ENCODE data around the gene HOMER1.

HOMER1 gene

DNA sequence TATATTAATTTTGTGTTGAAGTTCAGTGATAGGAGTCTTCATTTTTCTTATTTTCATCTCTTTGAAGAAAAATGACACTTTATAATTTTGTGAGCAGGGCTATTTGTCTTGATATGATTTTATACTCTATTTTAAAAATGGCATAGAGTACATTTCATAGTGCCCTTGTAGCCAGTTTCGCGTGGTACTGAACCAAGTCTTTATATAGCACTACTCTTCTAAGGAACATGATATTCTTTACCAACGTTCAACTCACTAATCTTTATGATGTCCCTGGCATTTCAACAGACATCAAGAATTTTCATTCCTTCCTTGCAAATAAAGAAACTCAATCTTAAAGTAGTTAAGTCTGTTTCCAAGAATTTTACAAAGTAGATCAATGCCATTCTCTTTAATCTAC is 41.5 kb upstream of the HOMER1 start:
- no peaks in the 10 kb centered on the region for H3K36me3 Mint-ChIP-seq (ENCODE audit: low read depth)
- no peaks in the 10 kb centered on the region for H3K4me1 Mint-ChIP-seq
- no peak for DNase-seq
- H3K9me3 Mint-ChIP-seq = peaks cover 13% of the 10 kb centered on the region
- no peak overlapping the region for H3K27ac Mint-ChIP-seq
- no peak overlapping the region for H3K4me3 Mint-ChIP-seq
- TF ChIP-seq, protein P1, sequence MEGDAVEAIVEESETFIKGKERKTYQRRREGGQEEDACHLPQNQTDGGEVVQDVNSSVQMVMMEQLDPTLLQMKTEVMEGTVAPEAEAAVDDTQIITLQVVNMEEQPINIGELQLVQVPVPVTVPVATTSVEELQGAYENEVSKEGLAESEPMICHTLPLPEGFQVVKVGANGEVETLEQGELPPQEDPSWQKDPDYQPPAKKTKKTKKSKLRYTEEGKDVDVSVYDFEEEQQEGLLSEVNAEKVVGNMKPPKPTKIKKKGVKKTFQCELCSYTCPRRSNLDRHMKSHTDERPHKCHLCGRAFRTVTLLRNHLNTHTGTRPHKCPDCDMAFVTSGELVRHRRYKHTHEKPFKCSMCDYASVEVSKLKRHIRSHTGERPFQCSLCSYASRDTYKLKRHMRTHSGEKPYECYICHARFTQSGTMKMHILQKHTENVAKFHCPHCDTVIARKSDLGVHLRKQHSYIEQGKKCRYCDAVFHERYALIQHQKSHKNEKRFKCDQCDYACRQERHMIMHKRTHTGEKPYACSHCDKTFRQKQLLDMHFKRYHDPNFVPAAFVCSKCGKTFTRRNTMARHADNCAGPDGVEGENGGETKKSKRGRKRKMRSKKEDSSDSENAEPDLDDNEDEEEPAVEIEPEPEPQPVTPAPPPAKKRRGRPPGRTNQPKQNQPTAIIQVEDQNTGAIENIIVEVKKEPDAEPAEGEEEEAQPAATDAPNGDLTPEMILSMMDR (IDR thresholded peaks at IDR 0.05) = no peak
- H3K27me3 Mint-ChIP-seq (ENCODE audit: low read depth, poor library complexity) = peaks cover 14% of the 10 kb centered on the region

DNA sequence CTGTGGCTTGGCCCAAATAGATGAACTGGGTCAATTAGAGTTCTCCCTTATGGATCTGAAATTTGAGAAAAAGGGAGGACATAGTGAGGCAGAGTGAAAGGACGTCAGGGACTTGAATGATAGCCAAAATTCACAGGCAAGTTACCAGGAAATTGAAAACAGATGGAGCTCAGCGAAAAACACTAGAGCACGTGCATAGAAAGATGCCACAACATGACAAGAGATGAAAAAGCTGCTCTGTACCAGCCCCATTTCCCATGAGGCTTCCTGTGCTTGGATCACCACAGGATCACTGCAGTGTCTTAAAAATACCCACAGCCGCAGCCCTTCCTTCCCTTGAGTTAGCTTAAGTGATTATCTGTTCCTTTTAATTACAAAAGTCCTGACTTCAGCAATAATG is 39.0 kb upstream of the HOMER1 start:
- H3K27ac Mint-ChIP-seq = no peak overlapping the region
- peaks cover 14% of the 10 kb centered on the region for H3K27me3 Mint-ChIP-seq (ENCODE audit: low read depth, poor library complexity)
- DNase-seq = no peak
- H3K4me3 Mint-ChIP-seq = no peak overlapping the region
- peaks cover 13% of the 10 kb centered on the region for H3K9me3 Mint-ChIP-seq
- H3K4me1 Mint-ChIP-seq = peaks cover 3% of the 10 kb centered on the region
- TF ChIP-seq, protein P1 (IDR thresholded peaks at IDR 0.05) = no peak
- no peaks in the 10 kb centered on the region for H3K36me3 Mint-ChIP-seq (ENCODE audit: low read depth)

DNA sequence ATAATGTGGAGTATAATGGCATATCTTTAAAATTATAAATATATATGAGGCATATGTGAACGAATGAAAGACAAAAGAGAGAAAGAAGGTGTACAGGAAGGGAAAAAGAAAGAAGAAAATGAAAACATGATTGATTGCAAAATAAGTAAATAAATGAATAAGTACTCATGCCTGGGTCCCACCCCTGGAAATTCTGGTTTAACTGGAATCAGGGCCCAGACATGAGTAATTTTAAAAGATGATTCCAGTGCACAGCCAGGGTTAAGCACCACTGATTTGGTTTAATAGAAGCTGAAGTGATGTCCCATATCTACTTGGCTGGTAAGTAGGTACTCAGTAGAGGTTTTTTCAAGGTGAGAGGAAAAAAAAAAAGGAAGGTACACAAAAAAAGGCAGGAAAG is 34.0 kb upstream of the HOMER1 start:
- Mint-ChIP-seq H3K9me3 (peaks cover 13% of the 10 kb centered on the region), H3K4me1 (peaks cover 18% of the 10 kb centered on the region), H3K36me3 (ENCODE audit: low read depth) (no peaks in the 10 kb centered on the region), H3K4me3 (no peak overlapping the region), H3K27ac (peak overlapping the region; percentile 20), H3K27me3 (ENCODE audit: low read depth, poor library complexity) (peaks cover 6% of the 10 kb centered on the region)
- no peak for DNase-seq
- TF ChIP-seq, protein P1 (IDR thresholded peaks at IDR 0.05) = no peak

DNA sequence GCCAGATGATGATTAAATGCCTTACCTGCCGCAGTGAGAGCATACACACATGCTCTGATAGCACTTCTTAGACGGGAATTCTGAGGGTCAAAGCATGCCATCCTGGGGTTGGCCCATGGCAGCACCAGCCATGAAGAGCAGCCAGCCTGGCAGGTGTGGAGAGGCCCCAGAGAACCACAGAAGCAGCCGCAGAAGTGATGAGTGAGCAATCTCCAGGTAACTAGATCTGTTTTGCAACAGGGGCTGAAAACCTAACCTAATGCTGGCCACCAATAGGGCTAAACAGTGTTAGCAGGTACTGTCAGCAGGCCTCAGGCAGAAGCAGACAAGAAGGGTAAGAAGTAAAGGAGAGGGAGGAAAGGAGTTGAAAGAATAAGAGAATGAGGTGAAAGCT is 33.5 kb upstream of the HOMER1 start:
- no peak overlapping the region for H3K4me3 Mint-ChIP-seq
- H3K4me1 Mint-ChIP-seq = peaks cover 18% of the 10 kb centered on the region
- H3K27ac Mint-ChIP-seq = peak overlapping the region; percentile 95
- H3K36me3 Mint-ChIP-seq (ENCODE audit: low read depth) = no peaks in the 10 kb centered on the region
- peaks cover 3% of the 10 kb centered on the region for H3K27me3 Mint-ChIP-seq (ENCODE audit: low read depth, poor library complexity)
- TF ChIP-seq, protein P1 (IDR thresholded peaks at IDR 0.05) = no peak
- peaks cover 10% of the 10 kb centered on the region for H3K9me3 Mint-ChIP-seq
- no peak for DNase-seq

DNA sequence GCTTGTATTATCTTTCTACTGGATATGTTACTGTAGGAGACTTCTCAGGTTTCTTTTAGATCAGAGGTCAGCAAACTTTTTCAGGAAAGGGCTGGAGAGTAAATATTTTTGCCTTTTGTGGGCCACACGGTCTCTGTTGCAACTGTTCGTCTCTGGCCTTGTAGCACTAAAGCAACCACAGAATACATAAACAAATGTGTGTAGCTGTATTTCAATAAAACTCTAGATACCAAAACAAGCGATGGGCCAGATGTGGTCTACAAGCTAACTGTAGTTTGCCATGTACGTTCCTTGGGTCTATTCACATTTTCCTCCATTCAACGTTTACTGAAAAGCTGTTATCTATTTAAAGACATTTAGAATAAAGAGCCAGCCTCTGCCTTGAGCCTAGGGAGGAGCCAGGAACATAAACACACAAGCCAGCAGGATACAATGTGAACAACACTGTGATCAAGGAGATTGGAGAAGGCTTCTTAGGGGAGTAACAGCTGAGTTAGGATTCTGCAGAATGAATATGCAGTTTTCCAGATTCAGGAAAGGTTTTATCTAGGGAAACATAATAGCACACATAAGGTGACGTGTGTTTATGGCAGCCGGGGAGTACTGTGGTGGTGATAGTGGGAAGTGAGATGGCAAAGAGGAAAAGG is 33.0 kb upstream of the HOMER1 start:
- H3K9me3 Mint-ChIP-seq = peaks cover 5% of the 10 kb centered on the region
- no peaks in the 10 kb centered on the region for H3K36me3 Mint-ChIP-seq (ENCODE audit: low read depth)
- no peak overlapping the region for H3K4me3 Mint-ChIP-seq
- peaks cover 18% of the 10 kb centered on the region for H3K4me1 Mint-ChIP-seq
- peaks cover 2% of the 10 kb centered on the region for H3K27me3 Mint-ChIP-seq (ENCODE audit: low read depth, poor library complexity)
- peak overlapping the region; percentile 49 for H3K27ac Mint-ChIP-seq
- TF ChIP-seq, protein P1 (IDR thresholded peaks at IDR 0.05) = no peak
- no peak for DNase-seq

DNA sequence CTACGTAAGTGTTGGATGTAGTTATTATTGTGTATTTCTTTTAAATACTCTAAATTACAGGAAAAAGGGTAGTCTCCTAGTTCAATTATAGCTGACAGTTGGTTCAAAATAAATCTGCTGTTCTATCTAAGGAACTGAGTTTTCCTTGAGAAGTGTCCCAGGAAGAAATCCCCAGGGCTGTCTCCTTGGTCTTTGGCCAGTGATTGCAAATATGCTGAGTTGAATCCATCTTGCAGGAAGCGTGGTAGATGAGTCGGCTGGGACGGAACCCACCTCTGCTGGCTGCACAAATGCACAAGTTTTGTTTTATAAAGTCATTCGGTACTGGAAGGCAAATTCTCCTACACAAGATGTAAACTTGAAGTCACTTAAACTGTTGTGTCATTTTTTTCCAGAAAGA is 30.2 kb upstream of the HOMER1 start:
- Mint-ChIP-seq H3K36me3 (ENCODE audit: low read depth) (no peaks in the 10 kb centered on the region), H3K4me3 (no peak overlapping the region), H3K9me3 (no peaks in the 10 kb centered on the region), H3K27me3 (ENCODE audit: low read depth, poor library complexity) (no peaks in the 10 kb centered on the region), H3K27ac (no peak overlapping the region), H3K4me1 (peaks cover 18% of the 10 kb centered on the region)
- TF ChIP-seq, protein P1 (IDR thresholded peaks at IDR 0.05) = no peak
- DNase-seq = no peak
